IMR-90 (cell line): ENCODE measurements around the gene MTREX. TPM values are rescaled to one million over a fixed set of nuclear protein-coding genes. Genes with fewer than 3 reads are reported as not detected.

ENCODE experiments used
- ATAC-seq: fragments of 200-7000 bp; cut with Tn5 transposase; 2 replicates; pipeline ENCODE4 v1.9.1; 2020; ENCODE audit warnings: low read depth, mild to moderate bottlenecking, moderate library complexity
- BruUV-seq: library from RNA; stranded (reverse); fragments of 400-500 nt; replicated peaks from 2 replicates; lab custom pipeline; 2021; lab: Mats Ljungman, UMichigan
- CTCF ChIA-PET: fragments of 300-600 bp; formaldehyde crosslinking; extraction: SDS; loops from one replicate; lab custom pipeline; 2021; ENCODE audit warnings: antibody characterized with exemption; lab: Yijun Ruan, JAX
- POLR2A ChIA-PET: fragments of 300-600 bp; sonication (Branson Sonifier 250); formaldehyde crosslinking; loops from one replicate; lab custom pipeline; 2022; ENCODE audit warnings: antibody characterized with exemption; ENCODE audit not compliant: unreplicated experiment; lab: Charles Lee
- DNase-seq: peaks from one replicate; pipeline ENCODE4 v3.0.0; 2013
- H2AFZ ChIP-seq: replicated peaks from 2 replicates; pipeline ENCODE3; 2013; ENCODE audit warnings: low read length, mild to moderate bottlenecking; ENCODE audit not compliant: poor library complexity
- H2AK5ac ChIP-seq: 2 replicates; pipeline ENCODE4 v1.6.1; 2013; ENCODE audit warnings: low read depth, low read length, inconsistent platforms
- H2AK9ac ChIP-seq: replicated peaks from 2 replicates; pipeline ENCODE3; 2013; ENCODE audit warnings: mild to moderate bottlenecking, low read depth, low read length, moderate library complexity; ENCODE audit not compliant: poor library complexity
- H2BK120ac ChIP-seq: 2 replicates; pipeline ENCODE4 v1.6.1; 2013; ENCODE audit warnings: low read depth, low read length, inconsistent platforms
- H2BK15ac ChIP-seq: 3 replicates; pipeline ENCODE4 v1.6.1; 2013; ENCODE audit warnings: low read depth, low read length, inconsistent platforms
- H2BK20ac ChIP-seq: 2 replicates; pipeline ENCODE4 v1.6.1; 2013; ENCODE audit warnings: low read depth, mild to moderate bottlenecking, inconsistent platforms, low read length, moderate library complexity
- H2BK5ac ChIP-seq: 2 replicates; pipeline ENCODE4 v1.6.1; 2013; ENCODE audit warnings: mild to moderate bottlenecking, low read depth, low read length, inconsistent platforms; ENCODE audit not compliant: poor library complexity, severe bottlenecking
- H3K14ac ChIP-seq: replicated peaks from 2 replicates; pipeline ENCODE4 v1.6.1; 2013; ENCODE audit warnings: low read depth, low read length, inconsistent platforms
- H3K18ac ChIP-seq: 2 replicates; pipeline ENCODE4 v1.6.1; 2013; ENCODE audit warnings: low read depth, low read length, control low read depth
- H3K23ac ChIP-seq: 2 replicates; pipeline ENCODE4 v1.6.1; 2013; ENCODE audit warnings: low read depth, low read length, inconsistent platforms
- H3K27ac ChIP-seq: 2 replicates; pipeline ENCODE4 v1.5.1; 2013; ENCODE audit warnings: mild to moderate bottlenecking, control low read depth, low read length; ENCODE audit not compliant: insufficient read depth
- H3K27me3 ChIP-seq: 2 replicates; pipeline ENCODE4 v1.6.1; 2013; ENCODE audit warnings: low read length; ENCODE audit not compliant: control insufficient read depth, insufficient read depth
- H3K36me3 ChIP-seq: 2 replicates; pipeline ENCODE4 v1.6.1; 2013; ENCODE audit warnings: low read length, mixed read lengths; ENCODE audit not compliant: control insufficient read depth, insufficient read depth
- H3K4ac ChIP-seq: 2 replicates; pipeline ENCODE4 v1.6.1; 2013; ENCODE audit warnings: low read depth, low read length, inconsistent platforms
- H3K4me1 ChIP-seq: 2 replicates; pipeline ENCODE4 v1.6.1; 2013; ENCODE audit warnings: low read length, mixed read lengths; ENCODE audit not compliant: control insufficient read depth, insufficient read depth
- H3K4me2 ChIP-seq: 2 replicates; pipeline ENCODE4 v1.6.1; 2013; ENCODE audit warnings: low read depth, mild to moderate bottlenecking, control low read depth, low read length, moderate library complexity
- H3K4me3 ChIP-seq: 2 replicates; pipeline ENCODE4 v1.5.1; 2013; ENCODE audit warnings: low read depth, mild to moderate bottlenecking, control low read depth, low read length, moderate library complexity; ENCODE audit not compliant: insufficient read depth
- H3K56ac ChIP-seq: 2 replicates; pipeline ENCODE4 v1.6.1; 2013; ENCODE audit warnings: low read length, inconsistent platforms; ENCODE audit not compliant: insufficient read depth; ENCODE audit errors: extremely low read depth
- H3K79me1 ChIP-seq, 2 experiments: 2 replicates each; pipeline ENCODE4 v1.6.1; 2013; ENCODE audit warnings: low read length in 2 of 2, inconsistent platforms in 1 of 2, low read depth in 1 of 2
- H3K9ac ChIP-seq: 2 replicates; pipeline ENCODE4 v1.6.1; 2013; ENCODE audit warnings: low read depth, low read length, control low read depth
- H3K9me1 ChIP-seq: 2 replicates; pipeline ENCODE4 v1.6.1; 2013; ENCODE audit warnings: low read length, inconsistent platforms; ENCODE audit not compliant: insufficient read depth
- H3K9me3 ChIP-seq: 2 replicates; pipeline ENCODE4 v1.6.1; 2013; ENCODE audit warnings: low read length; ENCODE audit not compliant: control insufficient read depth, insufficient read depth
- H4K20me1 ChIP-seq: 2 replicates; pipeline ENCODE4 v1.6.1; 2013; ENCODE audit warnings: low read length, inconsistent platforms; ENCODE audit not compliant: insufficient read depth
- H4K5ac ChIP-seq: 2 replicates; pipeline ENCODE4 v1.6.1; 2013; ENCODE audit warnings: mild to moderate bottlenecking, low read depth, low read length, control low read depth
- H4K8ac ChIP-seq, 2 experiments: 2 replicates each; pipeline ENCODE4 v1.6.1; 2013; ENCODE audit warnings: low read depth in 2 of 2, low read length in 2 of 2, control low read depth in 1 of 2, inconsistent platforms in 1 of 2
- H4K91ac ChIP-seq: 2 replicates; pipeline ENCODE4 v1.6.1; 2013; ENCODE audit warnings: low read depth, low read length, inconsistent platforms; ENCODE audit not compliant: insufficient read depth
- CHD1 ChIP-seq: IDR thresholded peaks from 2 replicates; pipeline ENCODE4 v1.6.1; 2012; ENCODE audit warnings: low read depth, low read length, improper control_type of control experiment
- CTCF ChIP-seq: conservative IDR thresholded peaks from 2 replicates; pipeline ENCODE4 v1.5.1; 2012; ENCODE audit warnings: mild to moderate bottlenecking, low read depth, low read length, improper control_type of control experiment
- POLR2A ChIP-seq: IDR thresholded peaks from 2 replicates; pipeline ENCODE4 v1.6.1; 2012; ENCODE audit warnings: mild to moderate bottlenecking, low read depth, low read length
- RFX5 ChIP-seq: IDR thresholded peaks from 2 replicates; pipeline ENCODE4 v1.8.0; 2012; ENCODE audit warnings: low read depth, mild to moderate bottlenecking, low read length, moderate library complexity
- WGBS, 2 experiments: methylation state at CpG; one replicate each; pipeline versions ENCODE4 v1.1.5 to v1.1.7; 2013; ENCODE audit warnings: missing lambda C conversion rate in 2 of 2; ENCODE audit not compliant: insufficient read length in 1 of 2; ENCODE audit errors: extremely low coverage in 2 of 2; 5-methylcytosine and 5-hydroxymethylcytosine counted together
- dilution Hi-C: fragments of 300-500 bp; cut with HindIII; formaldehyde crosslinking; loops from one replicate; pipeline ENCODE4 v1.14.3; 2018; ENCODE audit warnings: low sequenced_read_pairs; ENCODE audit not compliant: unreplicated experiment
- in situ Hi-C: fragments of 300-500 bp; cut with MboI; formaldehyde crosslinking; loops from 3 replicates; pipeline ENCODE4 v1.14.3; 2019; ENCODE audit warnings: low sequenced_read_pairs, inconsistent platforms, mixed read lengths
- intact Hi-C: fragments of 100-400 bp; cut with micrococcal nuclease; formaldehyde crosslinking; loops from 2 replicates; pipeline ENCODE4 v1.10.0; 2022
- polyA plus RNA-seq, 3 experiments: library from polyadenylated mRNA; depleted of rRNA; stranded (reverse); fragments of >200 nt; gene quantifications; 2 replicates each; pipeline ENCODE4 v1.2.3, GENCODE V29; 2012; ENCODE audit warnings: low replicate concordance in 1 of 3
- total RNA-seq: library from RNA; depleted of rRNA; stranded (reverse); fragments of >200 nt; gene quantifications from 2 replicates; pipeline ENCODE4 v1.2.3, GENCODE V29; 2012

Gene MTREX
- total and polyA plus RNA-seq, 2 of the 4 experiments (the other 2 are of a cell fraction), result 22.1 to 33.2 TPM

GRCh38 chr5:55432549-55432948, 124.8 kb downstream of the MTREX start:
- CTCF ChIA-PET, result no interaction called here
- in situ Hi-C loops, result no loop called here
- H2AK9ac ChIP-seq, result no peak overlapping the region

More at GRCh38 chr5:55432549-55432948, 124.8 kb downstream of the MTREX start:
- POLR2A ChIA-PET, result no interaction called here
- BruUV-seq, result no TSS peak
- dilution Hi-C loops, result no loop called here
- Histone ChIP-seq H3K9me1 (peaks cover 6% of the 10 kb centered on the region; the same call in 1 of the 2 replicates), H3K36me3 (peaks cover 13% of the 10 kb centered on the region), H4K5ac (no peak overlapping the region), H4K20me1 (no peaks in the 10 kb centered on the region), H3K4me2 (no peak overlapping the region), H3K9ac (no peak overlapping the region), H3K27ac (no peak overlapping the region), H3K79me1 (peaks cover 13 to 20% of the 10 kb centered on the region in 2 experiments), H2AK5ac (no peak overlapping the region), H2BK20ac (no peak overlapping the region), H3K27me3 (no peaks in the 10 kb centered on the region), H3K4me3 (no peak overlapping the region), H3K9me3 (peaks cover 2% of the 10 kb centered on the region), H4K8ac (no peak overlapping the region), H3K4me1 (peaks cover 2% of the 10 kb centered on the region; the same call in 1 of the 2 replicates), H2BK120ac (no peak overlapping the region), H3K56ac (no peak overlapping the region), H3K23ac (no peak overlapping the region), H4K91ac (no peak overlapping the region), H2BK15ac (no peak overlapping the region), H3K4ac (no peak overlapping the region), H3K14ac (no peak overlapping the region), H3K18ac (no peak overlapping the region), H2AFZ (no peak overlapping the region), H2BK5ac (no peak overlapping the region)
- TF ChIP-seq RFX5, result no peak
- TF ChIP-seq CHD1, result no peak
- no peak for TF ChIP-seq CTCF
- TF ChIP-seq POLR2A, result no peak
- no CpG with 5 or more reads among the region's 4 CpGs for WGBS, 2 experiments
- DNase-seq, result no peak
- ATAC-seq, result no peak
- intact Hi-C loops, result no loop called here
